Left kidney (tissue), 2 donors: ENCODE measurements around the gene HELZ. TPM values are rescaled to one million over a fixed set of nuclear protein-coding genes. Genes with fewer than 3 reads are reported as not detected.

Experiments
- DNase-seq: peaks from one replicate; pipeline ENCODE4 v3.0.0-alpha.2; 2013
- polyA plus RNA-seq: library from polyadenylated mRNA; unstranded; fragments of 120-200 nt; gene quantifications from one replicate; pipeline ENCODE4 v1.2.1, GENCODE V29; 2013; ENCODE audit not compliant: insufficient read length

Gene HELZ
- polyA plus RNA-seq, 1 donor: 40.5 TPM

- no peak for DNase-seq
Measured at GRCh38 chr17:67026341-67026740, 218.7 kb downstream of the HELZ start.

DNA sequence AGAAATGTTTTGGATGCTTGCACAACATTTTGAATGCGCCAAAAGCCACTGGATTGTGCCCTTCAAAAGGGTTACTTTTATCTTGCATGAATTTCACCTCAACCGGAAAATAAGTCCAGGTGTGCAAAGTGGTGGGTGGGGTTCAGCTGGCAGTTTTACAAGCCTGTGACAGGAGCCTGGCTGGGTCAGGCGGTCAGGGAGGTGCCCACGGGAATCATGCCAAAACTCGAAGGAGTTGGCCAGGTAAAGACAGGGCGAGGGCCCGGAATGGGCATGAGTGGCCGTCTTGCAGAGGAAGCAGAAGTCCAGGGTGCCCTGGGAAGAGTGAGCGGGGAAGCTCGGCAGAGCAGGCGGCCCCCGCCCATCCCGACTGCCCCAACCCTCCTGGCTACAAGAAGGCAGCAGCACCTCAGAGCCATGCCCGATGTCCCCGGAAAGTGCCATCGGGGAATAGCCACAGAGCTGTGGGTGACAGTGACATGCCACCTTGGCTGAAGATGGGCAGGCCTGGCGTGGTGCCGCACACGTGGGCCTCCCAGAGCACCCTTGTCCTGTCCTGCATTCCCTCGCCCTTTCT lies 219.7 kb downstream of the HELZ start:
- DNase-seq: no peak

DNA sequence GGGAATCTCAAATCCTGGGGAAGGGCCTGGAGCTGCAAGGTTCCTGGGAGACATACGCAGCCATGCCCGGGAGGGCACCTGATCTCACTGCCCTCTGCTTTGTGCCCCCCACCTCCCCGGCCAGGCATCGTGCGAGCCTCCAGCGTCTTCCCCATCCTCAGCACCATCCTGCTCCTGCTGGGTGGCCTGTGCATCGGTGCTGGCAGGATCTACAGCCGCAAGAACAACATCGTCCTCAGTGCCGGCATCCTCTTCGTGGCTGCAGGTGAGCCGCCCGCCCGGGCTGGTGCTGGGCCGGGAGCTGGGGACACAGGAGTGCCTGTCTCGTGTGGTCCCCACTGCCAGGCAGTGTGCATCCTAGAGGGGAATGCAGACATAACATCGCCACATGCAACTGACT lies 220.3 kb downstream of the HELZ start:
- no peak for DNase-seq

DNA sequence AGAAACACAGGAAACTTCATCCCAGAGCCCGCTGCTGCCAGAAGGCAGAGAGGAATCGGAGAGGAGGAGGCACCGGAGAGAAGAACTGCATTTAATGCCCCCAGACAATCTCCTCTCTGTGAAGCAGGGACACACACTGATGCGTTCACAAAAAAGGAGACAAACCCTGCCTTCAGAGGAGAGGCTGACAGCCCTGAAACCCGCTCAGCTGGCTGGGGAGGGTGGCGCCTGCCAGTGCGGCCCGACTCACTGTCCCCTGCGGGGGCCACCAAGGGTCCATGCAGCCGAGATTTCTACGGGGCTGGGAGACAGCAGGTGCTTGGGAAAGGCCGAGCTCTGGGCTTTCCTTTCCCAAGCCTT lies 222.6 kb downstream of the HELZ start:
- no peak for DNase-seq

- no peak for DNase-seq
Measured at GRCh38 chr17:67021743-67022450, 223.1 kb downstream of the HELZ start.

DNA sequence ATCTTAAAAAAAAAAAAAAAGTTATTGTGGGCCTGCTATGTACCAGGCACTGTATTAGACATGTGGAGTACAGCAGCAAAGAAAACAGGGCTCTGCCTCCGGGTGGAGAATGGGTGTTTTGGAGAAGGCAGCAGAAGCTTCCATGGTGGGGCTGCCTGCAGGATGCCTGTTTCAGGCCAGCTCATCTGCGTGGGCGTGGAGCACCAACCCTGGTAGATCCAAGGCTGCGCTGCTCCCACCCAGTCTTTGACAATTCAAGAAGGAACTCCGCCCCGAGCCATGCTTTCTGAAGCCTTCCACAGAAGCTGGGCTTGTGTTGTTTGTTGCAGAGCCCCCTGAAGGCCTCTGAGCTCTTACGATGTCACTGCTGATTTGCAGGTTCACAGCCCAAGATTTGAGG lies 223.8 kb downstream of the HELZ start:
- no peak for DNase-seq

Other genes with a start within 250 kb of the HELZ start
- not detected for gene CACNG1, start 200.6 kb downstream of the HELZ start, polyA plus RNA-seq
- gene PSMD12, start 121.4 kb upstream of the HELZ start, polyA plus RNA-seq: 53.3 TPM
- gene PITPNC1, start 132.1 kb upstream of the HELZ start, polyA plus RNA-seq: 22.3 TPM